ENCODE data around the gene RGS6. TPM values are rescaled to one million over a fixed set of nuclear protein-coding genes. Genes with fewer than 3 reads are reported as not detected.

Gene RGS6
- total and polyA plus RNA-seq, 2 experiments from 2014 or later = not detected

GRCh38 chr14:72485695-72486094 is 553.5 kb downstream of the RGS6 start:
- no peak overlapping the region for H3K4me2 ChIP-seq (ENCODE audit: unreplicated experiment)
- no peaks in the 10 kb centered on the region for H3K36me3 ChIP-seq (ENCODE audit: low read depth)
- H3K4me3 ChIP-seq = no peak overlapping the region
- H3K9me3 ChIP-seq (ENCODE audit: low read depth) = no peaks in the 10 kb centered on the region
- H4K20me1 ChIP-seq (ENCODE audit: insufficient read depth) = no peaks in the 10 kb centered on the region
- H3K27ac ChIP-seq = no peak overlapping the region
- H3F3A ChIP-seq (ENCODE audit: insufficient read depth) = no peaks in the 10 kb centered on the region
- in situ Hi-C loops (cut with MboI) = no loop called here
- no peak overlapping the region for H2AFZ ChIP-seq
- WGBS, 2 experiments (ENCODE audit: low coverage in 1 of 2, low lambda C conversion rate in 2 of 2, missing lambda C conversion rate in 2 of 2) = 0% methylated on average over 1 of the region's 1 CpG
- TF ChIP-seq EZH2phosphoT487 (IDR thresholded peaks at IDR 0.05; ENCODE audit: insufficient read depth, low read depth) = no peak
- TF ChIP-seq EZH2 (IDR thresholded peaks at IDR 0.05; ENCODE audit: insufficient read depth, poor library complexity, severe bottlenecking) = no peak
- H3K27me3 ChIP-seq (replicated peaks; ENCODE audit: insufficient read depth) = peaks cover 25% of the 10 kb centered on the region; the same call in 1 of the 2 replicates
- no peaks in the 10 kb centered on the region for H3K9me2 ChIP-seq (ENCODE audit: insufficient read depth)
- no peaks in the 10 kb centered on the region for H3K4me1 ChIP-seq (ENCODE audit: insufficient read depth)
- no peaks in the 10 kb centered on the region for H3K79me2 ChIP-seq (ENCODE audit: insufficient read depth)
- no peak for DNase-seq
- H3K9ac ChIP-seq = no peak overlapping the region

- H3K9ac ChIP-seq = no peak overlapping the region
- H3K27ac ChIP-seq = no peak overlapping the region
- no peaks in the 10 kb centered on the region for H4K20me1 ChIP-seq (ENCODE audit: insufficient read depth)
- no peaks in the 10 kb centered on the region for H3K79me2 ChIP-seq (ENCODE audit: insufficient read depth)
- no peaks in the 10 kb centered on the region for H3K4me1 ChIP-seq (ENCODE audit: insufficient read depth)
- no peak for DNase-seq
- no peaks in the 10 kb centered on the region for H3F3A ChIP-seq (ENCODE audit: insufficient read depth)
- WGBS, 2 experiments (ENCODE audit: low coverage in 1 of 2, low lambda C conversion rate in 2 of 2, missing lambda C conversion rate in 2 of 2) = 22 to 26% methylated on average over 2 of the region's 2 CpGs
- H3K4me3 ChIP-seq = no peak overlapping the region
- in situ Hi-C loops (cut with MboI) = no loop called here
- TF ChIP-seq EZH2 (IDR thresholded peaks at IDR 0.05; ENCODE audit: insufficient read depth, poor library complexity, severe bottlenecking) (no peak), EZH2phosphoT487 (IDR thresholded peaks at IDR 0.05; ENCODE audit: insufficient read depth, low read depth) (no peak)
- no peaks in the 10 kb centered on the region for H3K9me2 ChIP-seq (ENCODE audit: insufficient read depth)
- H3K9me3 ChIP-seq (ENCODE audit: low read depth) = no peaks in the 10 kb centered on the region
- H2AFZ ChIP-seq = no peak overlapping the region
- no peaks in the 10 kb centered on the region for H3K36me3 ChIP-seq (ENCODE audit: low read depth)
- peaks cover 20% of the 10 kb centered on the region; the same call in 1 of the 2 replicates for H3K27me3 ChIP-seq (replicated peaks; ENCODE audit: insufficient read depth)
- H3K4me2 ChIP-seq (ENCODE audit: unreplicated experiment) = no peak overlapping the region
Measured at GRCh38 chr14:72488514-72488913, 556.3 kb downstream of the RGS6 start.

DNA sequence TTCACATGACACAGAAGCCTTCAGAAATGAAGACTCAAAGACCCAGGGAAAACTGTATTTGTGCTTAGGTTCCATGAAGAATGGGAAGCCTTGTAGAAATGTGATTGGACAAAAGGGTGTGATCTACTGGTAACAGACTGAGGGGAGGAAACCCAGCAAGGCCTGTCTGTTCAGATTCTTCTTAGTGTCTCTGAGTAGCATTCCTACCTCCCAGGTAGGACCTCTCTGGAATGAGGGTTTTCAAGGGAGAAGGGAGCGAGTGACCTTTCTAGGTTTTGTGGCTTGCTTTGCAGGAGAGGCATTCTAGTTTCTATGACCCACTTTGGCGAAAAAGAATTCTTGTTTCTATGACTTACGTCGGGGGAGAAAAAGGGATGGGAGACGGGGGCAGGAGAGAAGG is 560.0 kb downstream of the RGS6 start:
- H2AFZ ChIP-seq = no peak overlapping the region
- no peak for TF ChIP-seq EZH2phosphoT487 (IDR thresholded peaks at IDR 0.05; ENCODE audit: insufficient read depth, low read depth)
- TF ChIP-seq EZH2 (IDR thresholded peaks at IDR 0.05; ENCODE audit: insufficient read depth, poor library complexity, severe bottlenecking) = no peak
- no peaks in the 10 kb centered on the region for H3K36me3 ChIP-seq (ENCODE audit: low read depth)
- H3K27me3 ChIP-seq (replicated peaks; ENCODE audit: insufficient read depth) = peaks cover 31% of the 10 kb centered on the region
- no peak overlapping the region for H3K27ac ChIP-seq
- H4K20me1 ChIP-seq (ENCODE audit: insufficient read depth) = no peaks in the 10 kb centered on the region
- H3K4me3 ChIP-seq = no peak overlapping the region
- 52 to 62% methylated on average over 5 of the region's 5 CpGs for WGBS, 2 experiments (ENCODE audit: low coverage in 1 of 2, low lambda C conversion rate in 2 of 2, missing lambda C conversion rate in 2 of 2)
- no peak overlapping the region for H3K4me2 ChIP-seq (ENCODE audit: unreplicated experiment)
- H3K9me2 ChIP-seq (ENCODE audit: insufficient read depth) = no peaks in the 10 kb centered on the region
- no peaks in the 10 kb centered on the region for H3F3A ChIP-seq (ENCODE audit: insufficient read depth)
- no peaks in the 10 kb centered on the region for H3K4me1 ChIP-seq (ENCODE audit: insufficient read depth)
- no peaks in the 10 kb centered on the region for H3K79me2 ChIP-seq (ENCODE audit: insufficient read depth)
- H3K9ac ChIP-seq = no peak overlapping the region
- in situ Hi-C loops (cut with MboI) = no loop called here
- no peak for DNase-seq
- H3K9me3 ChIP-seq (ENCODE audit: low read depth) = no peaks in the 10 kb centered on the region

DNA sequence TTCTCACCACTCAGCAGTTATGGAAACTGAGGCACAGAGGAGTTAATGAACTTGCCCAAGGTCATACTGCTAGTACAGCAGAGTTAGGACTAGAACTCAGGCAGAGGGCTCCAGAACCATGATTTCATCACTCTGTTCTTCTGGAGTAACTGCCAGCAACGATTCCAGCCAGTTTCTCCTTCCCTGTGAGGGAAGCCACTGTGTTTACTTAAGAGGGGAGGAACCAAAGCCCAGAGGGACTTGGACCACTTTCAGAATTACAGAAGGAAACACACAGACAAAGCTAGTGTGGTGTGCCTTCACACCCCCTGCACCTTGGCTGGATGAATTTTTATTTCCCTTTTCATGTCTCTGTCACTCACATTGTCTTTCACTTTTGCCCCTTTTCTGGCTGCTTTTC is 563.4 kb downstream of the RGS6 start:
- no peak overlapping the region for H3K4me3 ChIP-seq
- in situ Hi-C loops (cut with MboI) = no loop called here

GRCh38 chr14:72498646-72499045 is 566.4 kb downstream of the RGS6 start:
- no peak overlapping the region for H2AFZ ChIP-seq
- H3K4me1 ChIP-seq (ENCODE audit: insufficient read depth) = no peaks in the 10 kb centered on the region
- WGBS, 2 experiments (ENCODE audit: low coverage in 1 of 2, low lambda C conversion rate in 2 of 2, missing lambda C conversion rate in 2 of 2) = 48 to 57% methylated on average over 7 of the region's 7 CpGs
- no peak overlapping the region for H3K4me2 ChIP-seq (ENCODE audit: unreplicated experiment)
- H3K79me2 ChIP-seq (ENCODE audit: insufficient read depth) = no peaks in the 10 kb centered on the region
- DNase-seq = no peak
- no peaks in the 10 kb centered on the region for H3K9me2 ChIP-seq (ENCODE audit: insufficient read depth)
- H3F3A ChIP-seq (ENCODE audit: insufficient read depth) = no peaks in the 10 kb centered on the region
- H3K27ac ChIP-seq = no peak overlapping the region
- H3K27me3 ChIP-seq (replicated peaks; ENCODE audit: insufficient read depth) = peaks cover 30% of the 10 kb centered on the region
- in situ Hi-C loops (cut with MboI) = no loop called here
- H3K4me3 ChIP-seq = no peak overlapping the region
- no peaks in the 10 kb centered on the region for H3K9me3 ChIP-seq (ENCODE audit: low read depth)
- no peak overlapping the region for H3K9ac ChIP-seq
- no peaks in the 10 kb centered on the region for H3K36me3 ChIP-seq (ENCODE audit: low read depth)
- TF ChIP-seq EZH2 (IDR thresholded peaks at IDR 0.05; ENCODE audit: insufficient read depth, poor library complexity, severe bottlenecking) (no peak), EZH2phosphoT487 (IDR thresholded peaks at IDR 0.05; ENCODE audit: insufficient read depth, low read depth) (no peak)
- H4K20me1 ChIP-seq (ENCODE audit: insufficient read depth) = no peaks in the 10 kb centered on the region

More for the DNA sequence above, 563.4 kb downstream of the RGS6 start:
- Histone ChIP-seq H3K36me3 (ENCODE audit: low read depth) (no peaks in the 10 kb centered on the region), H3K9me3 (ENCODE audit: low read depth) (no peaks in the 10 kb centered on the region), H3K9ac (no peak overlapping the region), H3F3A (ENCODE audit: insufficient read depth) (no peaks in the 10 kb centered on the region), H3K79me2 (ENCODE audit: insufficient read depth) (no peaks in the 10 kb centered on the region), H3K27ac (no peak overlapping the region), H4K20me1 (ENCODE audit: insufficient read depth) (no peaks in the 10 kb centered on the region), H3K27me3 (replicated peaks; ENCODE audit: insufficient read depth) (peaks cover 40% of the 10 kb centered on the region), H3K9me2 (ENCODE audit: insufficient read depth) (no peaks in the 10 kb centered on the region), H3K4me2 (ENCODE audit: unreplicated experiment) (no peak overlapping the region), H3K4me1 (ENCODE audit: insufficient read depth) (no peaks in the 10 kb centered on the region), H2AFZ (no peak overlapping the region)
- DNase-seq = peak; percentile 24
- WGBS, 2 experiments (ENCODE audit: low coverage in 1 of 2, low lambda C conversion rate in 2 of 2, missing lambda C conversion rate in 2 of 2) = 5 to 6% methylated on average over 1 of the region's 1 CpG
- TF ChIP-seq EZH2 (IDR thresholded peaks at IDR 0.05; ENCODE audit: insufficient read depth, poor library complexity, severe bottlenecking) = no peak
- TF ChIP-seq EZH2phosphoT487 (IDR thresholded peaks at IDR 0.05; ENCODE audit: insufficient read depth, low read depth) = no peak
